Stimulated activated naive CD4-positive, alpha-beta T cell treated with Interleukin-2 at 50 U/mL for 16 hours (primary cell): Measurements from ENCODE around the gene LBX1.
A peak's percentile ranks its signal among the peaks of the same experiment; 100 is the strongest.

Experiments used
- DNase-seq: peaks from one replicate; lab custom pipeline; 2025; lab: John Stamatoyannopoulos, UW

The LBX1 gene

DNA sequence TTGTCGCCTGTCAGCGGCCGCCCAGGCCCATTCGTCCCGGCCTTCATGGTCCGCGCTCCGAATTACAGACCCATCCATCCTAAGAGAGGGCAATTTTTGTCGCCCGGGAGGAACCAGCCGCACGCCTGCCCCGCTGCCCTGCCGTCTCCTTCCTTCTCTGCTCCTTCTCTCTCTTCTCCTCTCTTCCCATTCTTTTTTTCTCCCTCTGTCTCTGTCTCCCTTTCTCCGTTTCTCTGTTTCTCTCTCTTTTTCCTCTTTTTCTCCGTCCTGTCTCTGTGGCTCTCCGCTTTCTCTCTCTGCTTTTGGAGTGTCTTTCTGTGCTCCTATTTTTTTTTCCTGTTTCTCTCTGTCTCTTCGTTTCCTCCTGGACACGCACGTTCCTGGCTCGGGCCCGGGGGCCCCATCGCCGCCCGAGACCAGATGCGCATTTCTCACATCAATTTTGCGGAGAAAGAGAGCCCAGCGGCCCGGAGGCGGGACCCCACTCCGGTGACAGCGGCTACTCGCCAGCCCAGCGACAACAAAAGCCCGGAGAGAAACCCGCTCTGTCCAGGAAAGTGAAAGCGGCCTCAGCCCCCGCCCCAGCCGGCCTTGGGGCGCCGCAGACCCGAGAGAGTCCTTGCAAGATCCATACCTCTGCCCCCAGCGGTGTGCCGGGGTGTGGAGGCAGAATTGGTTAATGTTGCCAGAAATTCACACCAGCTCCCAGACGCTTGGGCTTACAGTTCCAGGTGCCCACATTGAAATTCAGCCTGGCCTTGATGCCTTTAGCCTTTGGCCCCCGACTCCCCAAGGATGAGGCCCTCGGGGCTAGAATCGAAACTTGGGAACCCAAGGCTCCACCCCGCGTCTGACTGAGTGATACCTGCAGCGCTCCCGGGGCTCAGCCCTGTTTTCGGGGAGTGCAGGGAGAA, 4.1 kb downstream of the LBX1 start:
- no peak for DNase-seq

DNA sequence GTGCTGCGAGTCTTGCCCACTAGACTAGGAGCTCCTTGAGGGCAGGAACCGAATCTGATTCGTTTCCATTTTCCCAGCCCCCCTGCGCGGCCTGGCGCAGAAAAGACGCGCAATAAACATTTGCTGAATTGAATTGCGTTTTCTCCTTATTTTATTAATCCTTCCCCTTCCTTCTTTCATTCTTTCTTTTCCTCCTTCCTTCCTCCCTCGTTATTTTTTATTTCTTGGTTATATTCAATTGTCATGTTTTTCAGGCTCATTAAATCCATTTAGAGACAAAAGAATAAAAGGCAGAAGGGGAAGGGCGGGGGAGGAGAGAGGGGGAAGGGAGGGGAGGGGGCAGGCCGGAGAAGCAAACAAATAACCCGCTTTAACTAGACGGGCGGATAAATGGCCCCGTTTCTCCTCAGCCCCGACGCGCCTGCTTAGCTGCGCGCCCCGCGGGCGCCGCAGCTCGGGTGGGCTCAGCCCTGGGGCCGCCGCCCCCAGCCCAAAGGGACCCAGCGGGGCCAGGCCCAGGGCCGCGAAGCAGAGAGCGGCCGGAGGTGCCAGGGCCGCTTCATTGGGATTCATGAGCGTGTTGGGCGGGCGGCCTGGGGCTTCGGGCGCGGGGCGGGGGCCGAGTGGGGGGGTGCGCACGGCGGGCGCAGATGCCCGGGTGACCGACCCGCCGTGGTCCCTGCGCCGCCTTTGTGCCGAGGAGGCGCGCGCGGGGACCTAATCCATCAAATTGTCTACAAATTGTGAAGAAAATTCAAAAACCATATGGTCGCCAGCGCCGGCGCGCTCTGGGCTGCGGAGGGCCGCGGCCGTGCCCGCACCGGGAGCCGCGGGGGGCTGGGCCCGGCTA, 5.0 kb downstream of the LBX1 start:
- no peak for DNase-seq

DNA sequence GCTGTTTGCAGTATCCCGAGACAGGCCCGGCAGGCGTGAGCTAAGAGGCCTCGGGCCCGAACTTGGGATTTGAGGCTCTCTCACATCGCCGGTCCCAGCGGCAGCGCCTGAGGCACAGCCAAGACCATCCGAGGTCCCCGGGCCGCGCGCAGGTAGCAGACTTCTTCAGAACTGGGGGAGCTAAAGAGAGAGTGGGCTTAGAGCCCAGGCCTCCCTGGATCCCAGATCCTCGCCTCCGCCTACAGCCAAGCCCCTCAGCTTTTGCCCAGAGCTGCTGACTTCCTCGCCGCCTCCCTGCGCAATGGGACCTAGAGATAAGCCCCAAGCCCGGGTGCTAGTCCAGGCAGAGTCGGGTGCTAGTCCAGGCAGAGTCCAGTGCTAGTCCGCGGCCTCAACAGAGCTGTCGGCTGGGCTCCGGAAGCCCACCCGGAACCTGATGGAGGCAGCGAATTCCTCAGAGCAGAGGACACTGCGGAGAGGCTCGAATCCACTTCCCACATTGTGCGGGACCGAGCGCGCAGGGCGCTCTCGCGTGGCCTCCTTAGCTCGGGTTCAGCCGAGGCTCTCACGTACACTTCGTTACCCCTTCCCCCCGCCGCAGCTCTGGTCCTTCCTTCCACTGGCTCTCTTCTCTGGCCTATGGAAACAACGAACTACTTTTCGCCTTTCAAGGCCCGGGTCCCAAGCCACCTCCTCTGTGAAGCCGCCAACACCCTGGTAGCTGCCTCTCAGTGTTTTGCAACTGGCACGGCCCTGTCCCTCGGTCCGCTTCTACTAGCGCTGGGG, 5.8 kb downstream of the LBX1 start:
- no peak for DNase-seq

DNA sequence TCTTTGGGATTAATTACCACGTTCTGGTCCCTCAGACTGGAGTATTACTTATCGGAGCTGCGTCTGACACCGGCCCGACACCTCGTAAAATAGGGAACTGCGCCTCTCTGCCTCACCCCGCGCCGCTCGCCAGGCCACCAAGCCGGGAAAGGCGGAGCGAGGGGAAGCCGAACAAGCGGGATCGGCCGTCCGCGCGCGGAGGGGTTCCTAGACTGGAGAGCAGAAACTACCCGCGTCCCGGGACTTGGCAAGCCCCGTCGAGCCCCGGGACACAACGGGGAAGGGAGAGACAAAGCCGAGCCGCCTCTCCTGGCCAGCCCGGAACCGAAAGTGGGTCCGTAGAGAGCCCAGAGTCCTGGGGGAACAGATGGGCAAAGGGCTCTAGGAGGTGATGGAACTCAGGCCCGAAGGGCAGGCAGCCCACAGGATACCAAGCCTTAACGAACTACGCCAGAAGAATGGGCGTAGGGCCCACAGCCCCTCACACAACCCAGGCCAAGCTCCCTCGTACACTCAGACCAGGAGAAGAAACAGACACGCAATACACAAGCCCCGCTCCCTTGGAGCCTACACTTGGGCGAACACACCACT, 6.5 kb downstream of the LBX1 start:
- no peak for DNase-seq

DNA sequence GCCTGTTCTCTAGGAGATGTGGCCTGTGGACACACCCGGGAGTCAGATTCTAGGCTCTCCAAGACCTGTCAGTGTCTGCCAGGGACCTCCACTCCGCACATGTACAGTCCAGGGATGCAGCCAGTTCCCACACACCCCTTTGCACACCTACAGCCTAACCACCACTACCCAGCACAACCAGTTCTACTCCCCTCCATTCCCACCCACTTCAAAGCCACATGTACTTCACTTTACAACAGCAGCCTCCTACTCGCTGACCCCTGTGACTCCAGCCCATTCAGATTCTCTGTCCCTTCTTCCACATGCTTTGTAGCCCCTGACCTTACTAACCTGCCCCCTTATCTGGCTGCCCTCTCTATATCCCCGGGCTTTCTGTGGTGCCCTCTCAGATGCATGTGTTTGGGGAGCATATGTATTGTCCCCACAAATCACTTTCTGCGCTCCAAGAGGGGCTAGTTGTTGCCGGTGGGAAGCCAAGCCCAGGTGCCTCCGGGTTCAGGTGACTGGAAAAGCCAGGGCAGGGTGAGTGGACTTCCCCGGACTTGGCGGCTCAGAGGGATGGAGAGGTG, 7.2 kb downstream of the LBX1 start:
- no peak for DNase-seq

DNA sequence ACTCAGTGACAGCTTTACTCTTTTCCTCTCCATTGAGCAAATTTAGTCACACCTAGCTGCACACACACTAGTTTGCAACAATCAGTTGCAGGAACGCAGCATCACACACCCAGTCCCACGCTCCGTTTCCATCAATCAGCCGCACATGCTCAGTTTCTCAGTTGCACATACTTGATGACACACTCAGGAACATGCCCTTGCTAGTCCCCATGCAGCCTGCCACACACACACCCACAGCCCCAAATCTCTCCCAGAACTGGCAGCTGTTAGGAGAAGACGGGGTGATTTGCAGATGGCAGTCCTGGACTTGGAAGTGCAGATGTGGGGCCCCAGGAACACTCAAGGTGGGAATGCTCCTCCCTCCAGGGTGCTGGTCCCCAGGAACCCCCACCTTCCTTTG, 7.7 kb downstream of the LBX1 start:
- DNase-seq: no peak

DNA sequence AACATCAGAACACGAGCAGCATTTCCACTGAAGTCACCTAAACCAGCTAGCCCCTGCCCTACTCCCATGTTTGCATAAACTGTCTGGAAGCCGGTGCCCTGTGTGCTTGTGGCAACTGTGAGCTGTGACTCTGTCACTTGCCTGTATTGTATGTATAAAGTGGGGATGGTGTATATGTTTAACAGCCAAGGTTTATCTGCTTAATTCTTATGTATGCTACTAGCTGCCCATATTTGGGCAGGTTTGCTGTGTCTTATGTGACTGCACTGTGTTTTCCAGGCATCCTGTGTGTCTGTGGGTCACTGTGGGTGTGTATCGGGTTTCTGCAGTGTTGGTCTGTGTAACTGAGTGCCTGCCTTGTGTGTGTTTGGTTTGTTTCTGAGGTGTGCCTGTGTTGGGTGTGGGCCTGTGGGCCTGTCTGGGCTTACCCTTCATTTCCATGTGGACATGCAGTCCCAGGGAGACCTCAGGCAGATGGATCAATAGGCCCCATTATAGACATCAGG, 9.3 kb downstream of the LBX1 start:
- no peak for DNase-seq

DNA sequence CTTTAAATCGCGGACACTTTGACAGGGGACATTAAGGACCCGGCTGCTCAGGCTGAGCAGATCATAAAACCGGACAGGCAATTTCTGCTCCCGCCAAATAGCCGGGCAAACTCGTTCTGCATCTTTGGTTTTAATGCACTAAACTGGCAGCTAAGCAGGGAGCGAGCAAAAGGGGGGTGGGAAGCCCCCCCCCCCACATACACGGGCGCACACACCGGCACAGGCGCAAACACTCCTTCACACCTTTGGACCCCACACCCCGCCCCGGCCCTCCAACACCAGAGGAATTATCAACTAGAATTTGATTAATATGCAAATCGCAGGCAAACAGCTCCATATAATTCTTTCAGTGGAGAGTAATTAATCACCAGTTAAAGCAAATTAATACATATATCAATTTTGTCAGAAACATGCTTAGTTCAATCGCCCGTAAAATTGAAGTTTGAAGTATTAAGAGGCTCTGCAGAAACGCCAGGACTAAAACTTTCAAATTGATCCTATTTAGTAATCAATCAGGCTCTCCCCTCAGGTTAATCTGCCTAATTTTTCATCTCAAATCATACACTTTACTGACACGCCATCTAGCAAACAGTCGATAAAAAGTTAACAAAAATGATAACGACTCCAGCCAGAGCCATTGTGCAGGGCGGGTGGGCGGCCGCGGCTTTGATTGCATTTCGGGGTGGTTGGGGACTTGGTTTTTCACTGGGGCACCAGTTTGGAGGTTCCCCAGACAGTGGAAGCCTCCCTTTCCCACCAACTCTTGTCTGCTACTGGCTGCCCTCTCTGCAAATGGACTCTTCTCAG, 9.9 kb downstream of the LBX1 start:
- DNase-seq: no peak

DNA sequence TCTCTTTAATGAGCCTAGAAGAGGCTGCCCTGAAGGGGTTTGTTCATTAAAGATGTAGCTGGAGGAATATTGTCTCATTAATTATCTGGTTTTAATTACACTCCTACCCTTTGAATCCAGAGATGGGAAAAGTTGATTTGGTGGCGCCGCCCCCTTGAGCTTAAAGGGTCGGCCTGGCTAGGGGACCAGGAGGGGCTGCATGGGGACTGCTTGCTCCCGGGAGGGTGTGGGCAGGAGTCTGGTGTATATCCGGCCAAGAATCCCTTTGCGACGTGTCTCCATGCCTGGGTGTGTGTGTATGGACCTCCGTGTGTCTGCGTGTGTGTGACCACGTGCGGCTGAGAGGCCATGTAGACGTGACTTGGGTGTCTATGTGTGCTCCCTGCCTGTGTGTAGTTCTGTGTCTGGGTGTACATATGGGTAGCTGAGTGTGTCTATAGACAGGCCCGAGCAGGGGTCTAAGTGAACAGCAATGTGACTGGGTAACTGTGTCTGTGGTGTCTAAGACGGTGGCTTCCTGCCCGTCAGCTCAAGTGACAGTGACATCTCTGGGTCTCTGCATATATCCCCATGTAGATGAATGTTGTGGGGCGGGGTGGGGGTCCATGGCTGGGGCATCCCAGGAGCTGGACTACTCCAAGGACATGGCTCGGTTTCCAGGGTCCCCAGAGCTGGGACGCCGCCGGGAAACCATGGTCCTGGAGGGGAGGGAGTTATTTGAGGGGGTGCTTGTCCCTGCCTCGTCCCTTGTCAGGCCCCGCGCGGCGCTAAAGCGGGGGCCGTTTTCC, 10.7 kb downstream of the LBX1 start:
- no peak for DNase-seq

DNA sequence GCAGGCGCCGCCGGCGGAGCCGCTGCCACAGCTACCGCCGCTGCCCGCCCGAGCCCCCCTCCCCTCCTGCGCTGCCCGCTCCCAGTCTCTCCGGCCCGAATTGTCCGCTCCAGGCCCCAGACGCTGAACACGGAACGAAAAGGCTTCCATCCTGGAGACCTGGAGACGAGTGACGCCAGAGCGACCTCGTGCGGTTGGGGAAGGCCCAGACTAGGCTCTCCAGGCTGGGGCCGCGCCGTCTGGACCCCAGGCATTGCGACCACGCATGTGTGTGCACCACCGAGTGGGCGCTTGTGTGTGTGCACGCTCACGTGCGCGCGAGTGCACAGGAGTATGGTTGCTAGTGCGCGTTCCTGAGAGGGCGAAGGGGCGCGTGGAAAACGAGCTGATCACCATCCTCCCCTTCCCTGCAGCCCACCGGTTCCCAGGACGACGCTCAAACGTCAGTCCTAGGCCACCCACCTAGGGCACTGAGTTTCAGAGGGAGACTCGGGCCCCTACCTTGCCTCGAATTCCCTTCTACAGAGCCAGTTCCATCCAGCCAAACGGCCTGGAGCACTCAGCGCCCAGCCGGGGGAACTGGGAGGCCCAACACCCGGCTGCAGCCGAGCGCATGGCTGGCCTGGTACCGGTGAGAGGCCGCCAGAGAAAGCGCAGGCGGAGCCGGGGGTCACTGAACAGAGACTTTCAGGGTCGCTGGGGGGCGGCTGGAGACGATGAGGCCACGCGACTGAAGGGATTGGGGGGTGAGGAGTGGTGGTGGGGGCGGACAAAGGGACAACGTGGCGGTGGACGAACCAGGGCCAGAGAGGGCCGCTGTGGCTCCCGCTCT, 11.6 kb downstream of the LBX1 start:
- no peak for DNase-seq

DNA sequence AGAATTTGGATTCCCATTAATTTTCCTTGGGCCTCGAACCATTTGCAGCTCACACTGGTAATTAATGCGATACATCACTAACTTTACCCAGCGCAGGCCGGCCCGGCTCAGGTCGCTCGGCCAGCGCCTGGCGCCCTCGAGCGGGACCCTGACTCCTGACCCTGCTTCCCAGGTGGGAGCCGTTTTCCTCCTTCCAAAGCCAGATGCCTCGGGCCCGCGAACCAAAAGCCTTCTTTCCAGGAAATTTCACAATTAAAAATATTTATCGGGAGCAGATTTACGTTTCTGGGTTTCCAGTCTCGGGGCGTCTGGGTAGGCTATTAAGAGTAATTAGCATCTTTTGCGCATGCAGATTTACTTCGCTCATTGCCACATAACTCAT, 12.2 kb downstream of the LBX1 start:
- no peak for DNase-seq

DNA sequence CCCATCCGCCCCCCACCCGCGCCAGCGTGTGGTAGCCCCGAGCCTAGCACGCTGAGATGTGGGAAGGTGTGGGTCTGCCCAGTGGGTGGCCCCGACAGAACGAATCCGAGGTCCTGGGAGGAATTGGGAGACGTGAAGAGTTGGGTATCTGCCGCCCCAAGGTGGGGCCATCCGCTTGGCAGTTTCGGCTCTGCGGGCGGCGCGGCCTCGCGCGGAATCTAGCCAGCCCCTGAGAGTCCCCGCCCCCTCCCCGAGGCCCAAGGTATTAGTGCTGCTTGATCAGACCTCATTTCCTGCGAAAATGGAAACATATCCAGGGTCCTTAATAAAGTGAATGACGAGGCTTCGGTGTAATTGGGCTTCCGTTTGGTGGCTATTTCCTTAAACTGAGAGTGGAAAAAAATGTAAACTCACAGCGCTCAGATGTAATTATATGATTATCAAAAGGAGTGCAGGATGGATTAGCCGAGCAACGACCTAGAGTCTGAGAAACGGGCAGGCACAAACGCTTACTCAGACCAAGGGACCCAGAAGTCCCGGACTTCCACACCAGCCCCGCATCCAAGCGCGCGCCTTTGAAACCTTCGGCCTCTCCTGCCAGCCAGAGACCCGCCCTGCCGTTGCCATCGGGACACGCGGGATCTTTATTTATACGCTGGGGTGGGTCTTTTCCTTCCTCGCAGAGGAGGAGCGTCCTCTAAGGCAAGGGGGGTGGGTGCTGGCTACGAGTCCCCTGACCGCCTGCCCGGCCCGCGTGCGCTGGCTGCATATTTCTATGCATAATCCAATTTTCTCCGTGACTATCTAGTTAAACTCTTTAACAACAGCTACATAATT, 12.8 kb downstream of the LBX1 start:
- DNase-seq: no peak

DNA sequence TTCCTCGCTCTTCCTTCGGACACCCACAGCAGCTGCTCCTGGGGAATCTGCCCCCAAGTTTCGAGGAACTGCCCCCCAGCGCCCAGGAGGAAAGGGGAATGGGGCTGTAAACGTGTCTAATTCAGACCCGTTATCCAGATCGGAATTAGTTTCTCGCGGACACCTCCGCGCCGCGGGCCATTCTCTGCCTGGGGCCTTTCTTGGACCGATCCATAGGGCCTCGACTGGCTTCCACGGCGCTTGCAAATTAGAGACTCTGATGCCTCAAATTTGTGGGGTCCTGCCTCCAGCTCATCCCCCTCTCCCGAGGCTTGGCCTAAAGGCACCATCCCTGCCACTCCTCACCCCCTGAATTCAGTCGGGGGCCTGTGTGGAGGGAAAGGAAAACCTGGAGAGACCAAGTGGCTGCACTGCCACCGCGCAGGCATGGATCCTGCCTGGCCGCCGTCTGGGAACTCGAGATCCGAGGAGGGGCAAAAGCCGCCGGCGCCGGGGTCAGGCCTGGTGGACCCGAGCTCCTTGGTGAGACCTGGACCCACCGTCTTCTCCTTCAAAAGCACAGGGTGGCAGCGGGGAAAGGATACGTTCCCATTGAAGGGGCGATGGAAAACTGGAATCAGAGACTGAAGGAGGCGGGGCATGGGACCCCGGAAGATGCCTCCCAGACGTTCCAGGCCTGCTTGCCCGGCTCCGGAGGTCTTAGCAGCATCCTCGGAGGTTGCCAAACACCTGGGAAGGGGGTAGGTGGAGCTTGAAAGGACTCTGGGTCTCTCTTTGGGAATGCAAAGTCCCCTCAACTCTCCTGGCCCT, 13.7 kb downstream of the LBX1 start:
- DNase-seq: no peak

DNA sequence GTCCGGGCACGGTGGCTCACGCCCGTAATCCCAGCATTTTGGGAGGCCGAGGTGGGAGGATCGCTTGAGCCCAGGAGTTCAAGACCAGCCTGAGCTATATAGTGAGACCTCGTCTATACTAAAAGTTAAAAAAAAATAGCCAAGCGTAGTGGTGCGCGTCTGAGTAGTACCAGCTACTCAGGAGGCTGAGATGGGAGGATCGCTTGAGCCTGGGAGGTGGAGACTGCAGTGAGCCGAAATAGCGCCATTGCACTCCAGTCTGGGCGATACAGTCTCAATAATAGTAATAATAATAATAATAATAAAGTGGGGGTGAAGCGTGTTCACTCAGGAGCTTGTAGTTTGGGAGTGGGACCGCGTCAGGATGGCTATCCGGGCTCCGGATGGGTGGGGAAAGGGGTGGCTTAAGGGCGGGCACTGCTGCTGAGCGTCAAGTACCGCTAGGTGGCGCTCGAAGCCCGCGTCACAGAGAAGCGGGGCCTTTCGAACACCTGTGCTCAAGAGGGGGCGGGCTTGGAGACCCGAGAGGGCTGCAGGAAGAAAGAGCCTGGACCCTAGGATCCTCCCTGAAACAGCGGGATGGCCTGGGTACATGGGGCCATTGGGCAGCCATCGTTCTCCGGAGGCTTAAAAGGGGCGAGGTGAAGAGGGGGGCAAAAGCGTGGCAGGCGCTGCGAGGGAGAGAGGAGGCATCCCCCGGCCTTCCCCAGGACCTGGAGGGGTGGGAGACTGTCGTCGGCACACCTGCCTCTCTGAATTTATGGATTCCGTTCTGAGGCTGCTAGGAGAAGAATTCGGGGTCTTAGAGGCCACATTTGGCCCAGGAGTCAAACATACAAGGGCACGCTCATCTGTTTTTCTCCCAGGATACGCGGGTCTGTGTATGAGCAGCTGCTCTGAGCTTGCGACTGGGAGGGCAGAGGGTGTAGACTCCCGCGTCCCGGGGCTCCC, 14.5 kb downstream of the LBX1 start:
- DNase-seq: peak; percentile 68

DNA sequence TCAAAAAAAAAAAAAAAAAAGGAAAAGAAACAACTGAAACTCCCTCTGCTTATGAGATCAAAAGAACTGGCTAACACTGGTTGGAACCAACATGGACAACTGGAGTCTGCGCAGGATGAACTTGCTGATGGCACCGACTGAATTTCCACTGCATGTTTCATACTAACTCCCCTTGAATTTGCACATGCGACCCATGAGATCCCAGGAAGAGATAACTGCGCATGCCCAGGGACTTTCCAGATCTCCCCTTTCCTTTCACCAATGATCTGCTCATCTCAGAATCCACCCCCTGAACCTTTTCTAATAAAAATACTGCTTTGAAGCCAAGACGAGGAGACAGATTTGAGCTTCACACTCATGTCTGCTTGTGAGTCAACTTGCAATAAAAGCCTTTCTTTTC, 20.7 kb downstream of the LBX1 start:
- no peak for DNase-seq

DNA sequence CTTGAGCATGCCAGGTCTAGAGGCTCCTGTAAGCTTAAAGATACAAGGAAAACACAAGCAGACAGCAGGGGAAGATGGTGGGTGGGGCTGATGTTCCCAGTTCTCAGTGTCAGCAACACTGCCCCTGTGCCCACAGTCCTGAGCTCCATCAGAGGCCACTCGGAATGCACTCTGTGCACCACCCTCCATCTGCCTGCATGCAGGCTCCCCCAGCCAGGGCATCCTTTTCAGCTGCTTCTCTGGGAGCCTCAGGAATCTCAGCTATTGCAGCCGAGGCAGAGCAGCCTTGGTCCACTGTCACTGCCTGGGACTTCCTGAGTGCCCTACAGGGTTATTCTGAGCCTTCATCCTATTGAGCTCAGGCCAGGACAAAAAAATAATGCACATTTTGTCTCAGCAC, 22.2 kb downstream of the LBX1 start:
- DNase-seq: no peak
